ENCODE measurements around the gene LYPLAL1. TPM values are rescaled to one million over a fixed set of nuclear protein-coding genes. Genes with fewer than 3 reads are reported as not detected.
A peak's percentile ranks its signal among the peaks of the same experiment; 100 is the strongest.

The LYPLAL1 gene
- total RNA-seq, 1 donor from 2014 or later, result 35.3 TPM

DNA sequence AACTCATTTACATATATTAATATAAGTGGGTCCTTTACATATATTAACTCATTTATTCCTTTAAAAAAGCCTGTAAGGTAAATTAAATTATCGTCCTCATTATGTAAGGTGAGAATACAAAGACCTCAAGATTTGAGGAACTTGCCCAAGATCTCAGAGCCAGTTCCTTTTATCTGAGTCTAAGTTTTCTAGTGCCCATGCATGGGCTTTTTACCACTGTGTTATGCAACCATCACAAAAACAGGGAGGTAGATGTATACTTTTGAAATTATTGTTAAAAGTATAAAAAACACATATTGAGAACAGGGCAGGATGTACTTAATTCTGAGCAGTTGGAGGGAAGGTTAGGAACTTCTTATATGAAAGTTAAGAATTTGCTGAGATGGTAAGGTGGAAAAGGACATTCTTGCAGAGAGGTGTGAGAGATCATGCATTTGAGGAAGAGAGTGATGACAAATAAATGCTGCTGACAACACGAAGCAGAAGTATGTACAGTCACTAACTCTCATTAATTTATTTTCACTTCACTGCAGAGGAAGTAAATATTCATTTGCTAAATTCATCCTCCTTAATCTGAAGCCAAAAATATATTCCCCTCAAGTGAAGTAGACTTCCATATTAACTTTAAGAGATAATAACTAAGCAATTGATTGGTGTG, 28.9 kb upstream of the LYPLAL1 start:
- Mint-ChIP-seq H3K4me3 (no peak overlapping the region), H3K4me1 (peaks cover 10% of the 10 kb centered on the region), H3K27ac (no peak overlapping the region), H3K36me3 (no peaks in the 10 kb centered on the region), H3K27me3 (ENCODE audit: low read depth) (no peaks in the 10 kb centered on the region), H3K9me3 (no peaks in the 10 kb centered on the region)
- TF ChIP-seq, protein P1, sequence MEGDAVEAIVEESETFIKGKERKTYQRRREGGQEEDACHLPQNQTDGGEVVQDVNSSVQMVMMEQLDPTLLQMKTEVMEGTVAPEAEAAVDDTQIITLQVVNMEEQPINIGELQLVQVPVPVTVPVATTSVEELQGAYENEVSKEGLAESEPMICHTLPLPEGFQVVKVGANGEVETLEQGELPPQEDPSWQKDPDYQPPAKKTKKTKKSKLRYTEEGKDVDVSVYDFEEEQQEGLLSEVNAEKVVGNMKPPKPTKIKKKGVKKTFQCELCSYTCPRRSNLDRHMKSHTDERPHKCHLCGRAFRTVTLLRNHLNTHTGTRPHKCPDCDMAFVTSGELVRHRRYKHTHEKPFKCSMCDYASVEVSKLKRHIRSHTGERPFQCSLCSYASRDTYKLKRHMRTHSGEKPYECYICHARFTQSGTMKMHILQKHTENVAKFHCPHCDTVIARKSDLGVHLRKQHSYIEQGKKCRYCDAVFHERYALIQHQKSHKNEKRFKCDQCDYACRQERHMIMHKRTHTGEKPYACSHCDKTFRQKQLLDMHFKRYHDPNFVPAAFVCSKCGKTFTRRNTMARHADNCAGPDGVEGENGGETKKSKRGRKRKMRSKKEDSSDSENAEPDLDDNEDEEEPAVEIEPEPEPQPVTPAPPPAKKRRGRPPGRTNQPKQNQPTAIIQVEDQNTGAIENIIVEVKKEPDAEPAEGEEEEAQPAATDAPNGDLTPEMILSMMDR (IDR thresholded peaks at IDR 0.05; ENCODE audit: unreplicated experiment), result no peak
- DNase-seq (ENCODE audit: low spot score in 2 of 2, unreplicated experiment in 2 of 2), result no peak

DNA sequence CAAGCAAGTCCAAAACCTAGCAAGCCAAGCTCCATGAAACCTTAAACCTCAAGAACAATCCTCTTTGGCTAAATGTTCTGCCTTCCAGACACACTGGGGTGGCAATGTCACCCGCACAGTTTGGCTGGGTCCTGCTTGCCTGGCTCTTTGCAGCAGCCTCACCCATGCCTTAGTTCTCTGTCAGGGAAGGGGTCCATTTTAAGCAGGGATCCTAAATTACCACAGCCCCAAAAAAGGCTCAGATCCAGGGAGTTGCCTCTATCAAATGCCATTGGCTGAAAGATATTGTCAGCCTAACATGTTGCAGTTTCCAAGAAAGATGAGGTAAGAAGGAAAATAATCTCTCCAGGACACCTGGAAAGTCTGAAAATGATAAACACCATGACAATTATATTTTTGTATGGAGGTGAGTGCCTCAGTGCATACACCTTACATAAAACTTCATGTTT, 26.1 kb upstream of the LYPLAL1 start:
- H3K4me3 Mint-ChIP-seq, result no peak overlapping the region
- no peaks in the 10 kb centered on the region for H3K9me3 Mint-ChIP-seq
- no peaks in the 10 kb centered on the region for H3K36me3 Mint-ChIP-seq
- TF ChIP-seq, protein P1 (IDR thresholded peaks at IDR 0.05; ENCODE audit: unreplicated experiment), result no peak
- no peaks in the 10 kb centered on the region for H3K27me3 Mint-ChIP-seq (ENCODE audit: low read depth)
- no peak for DNase-seq (ENCODE audit: low spot score in 2 of 2, unreplicated experiment in 2 of 2)
- peaks cover 21% of the 10 kb centered on the region for H3K4me1 Mint-ChIP-seq
- no peak overlapping the region for H3K27ac Mint-ChIP-seq

DNA sequence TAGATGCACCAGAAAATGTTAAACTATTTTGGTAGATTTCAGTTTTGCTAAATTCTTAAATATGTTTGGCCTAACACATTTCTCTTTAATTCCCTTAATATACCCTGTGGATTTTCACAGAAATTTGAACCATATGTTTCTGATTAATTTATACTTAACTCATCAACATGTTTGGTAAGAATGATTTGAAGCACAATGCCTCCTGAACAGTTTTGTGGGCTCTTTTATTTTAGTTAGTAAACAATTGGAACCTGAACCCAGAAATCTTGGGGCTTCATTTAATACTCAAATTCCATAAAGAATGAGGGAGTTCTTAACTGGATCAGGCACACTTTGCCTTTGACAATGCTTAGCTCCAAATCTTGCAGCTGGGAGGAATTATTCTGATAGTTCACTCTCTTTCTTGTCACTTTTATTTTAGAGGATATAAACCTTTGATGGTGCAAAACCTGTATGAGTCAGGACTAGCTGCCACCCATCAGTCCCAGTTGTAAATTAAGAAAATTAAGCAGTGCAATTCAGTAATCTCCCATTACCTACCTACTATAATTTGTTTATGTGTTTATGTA, 24.6 kb upstream of the LYPLAL1 start:
- TF ChIP-seq, protein P1 (IDR thresholded peaks at IDR 0.05; ENCODE audit: unreplicated experiment), result no peak
- no peak overlapping the region for H3K4me3 Mint-ChIP-seq
- H3K27me3 Mint-ChIP-seq (ENCODE audit: low read depth), result no peaks in the 10 kb centered on the region
- H3K27ac Mint-ChIP-seq, result no peak overlapping the region
- no peaks in the 10 kb centered on the region for H3K36me3 Mint-ChIP-seq
- no peaks in the 10 kb centered on the region for H3K9me3 Mint-ChIP-seq
- DNase-seq (ENCODE audit: low spot score in 2 of 2, unreplicated experiment in 2 of 2), result no peak
- peaks cover 26% of the 10 kb centered on the region for H3K4me1 Mint-ChIP-seq

DNA sequence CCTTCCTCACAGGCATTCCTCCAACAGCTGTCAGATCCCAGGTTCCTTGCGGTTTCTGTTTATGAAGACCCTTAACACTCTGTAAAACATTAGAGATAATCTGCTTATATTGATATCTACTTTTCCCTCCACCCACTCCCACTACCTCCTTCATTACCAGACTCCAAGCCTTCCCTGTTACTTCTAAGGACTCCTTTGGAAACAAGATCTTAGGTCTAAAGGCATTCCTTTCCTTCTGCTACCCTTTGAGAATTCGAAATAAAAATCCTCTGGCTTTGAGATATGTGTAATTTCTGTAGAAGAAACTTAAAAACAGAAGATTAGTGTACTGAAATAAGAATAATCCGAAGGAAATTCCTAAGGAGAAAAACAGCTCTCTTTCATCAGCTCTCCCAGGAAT, 23.7 kb upstream of the LYPLAL1 start:
- no peak overlapping the region for H3K4me3 Mint-ChIP-seq
- no peaks in the 10 kb centered on the region for H3K27me3 Mint-ChIP-seq (ENCODE audit: low read depth)
- H3K36me3 Mint-ChIP-seq, result no peaks in the 10 kb centered on the region
- no peak for DNase-seq (ENCODE audit: low spot score in 2 of 2, unreplicated experiment in 2 of 2)
- peaks cover 26% of the 10 kb centered on the region for H3K4me1 Mint-ChIP-seq
- no peaks in the 10 kb centered on the region for H3K9me3 Mint-ChIP-seq
- peak overlapping the region; percentile 84 for H3K27ac Mint-ChIP-seq
- TF ChIP-seq, protein P1 (IDR thresholded peaks at IDR 0.05; ENCODE audit: unreplicated experiment), result no peak

DNA sequence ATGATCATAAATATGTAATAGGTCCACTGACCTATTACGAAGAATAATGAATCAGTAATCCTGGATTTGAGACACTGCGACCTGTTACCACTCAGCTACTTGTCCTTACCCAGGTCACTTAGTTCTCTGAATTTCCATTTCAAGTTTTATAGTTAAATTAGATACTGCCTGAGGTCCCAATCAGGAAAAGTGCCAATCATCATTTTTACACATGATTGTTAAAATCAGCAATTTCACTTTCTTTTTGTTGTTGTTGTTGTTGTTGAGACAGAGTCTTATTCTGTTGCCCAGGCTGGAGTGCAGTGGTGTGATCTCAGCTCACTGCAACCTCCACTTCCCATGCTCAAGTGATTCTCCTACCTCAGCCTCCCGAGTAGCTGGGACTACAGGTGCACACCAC, 22.8 kb upstream of the LYPLAL1 start:
- H3K36me3 Mint-ChIP-seq, result no peaks in the 10 kb centered on the region
- peaks cover 26% of the 10 kb centered on the region for H3K4me1 Mint-ChIP-seq
- no peaks in the 10 kb centered on the region for H3K9me3 Mint-ChIP-seq
- no peak for DNase-seq (ENCODE audit: low spot score in 2 of 2, unreplicated experiment in 2 of 2)
- TF ChIP-seq, protein P1 (IDR thresholded peaks at IDR 0.05; ENCODE audit: unreplicated experiment), result no peak
- H3K27me3 Mint-ChIP-seq (ENCODE audit: low read depth), result no peaks in the 10 kb centered on the region
- no peak overlapping the region for H3K4me3 Mint-ChIP-seq
- no peak overlapping the region for H3K27ac Mint-ChIP-seq
